Hematopoietic multipotent progenitor cell treated with erythropoietin and hydrocortisone succinate and interleukin-3 and kit ligand, for 17 days (in vitro differentiated cells): ENCODE results near the gene PLD4.
"Not testable (repeated sequence)": the region's sequence is repeated elsewhere in the genome, so short reads cannot be mapped to it uniquely, and the experiment has no call there.

Source experiments
- DNase-seq: peaks from one replicate; pipeline ENCODE4 v3.0.0-alpha.2; 2015; ENCODE audit warnings: low spot score

The PLD4 gene

DNA sequence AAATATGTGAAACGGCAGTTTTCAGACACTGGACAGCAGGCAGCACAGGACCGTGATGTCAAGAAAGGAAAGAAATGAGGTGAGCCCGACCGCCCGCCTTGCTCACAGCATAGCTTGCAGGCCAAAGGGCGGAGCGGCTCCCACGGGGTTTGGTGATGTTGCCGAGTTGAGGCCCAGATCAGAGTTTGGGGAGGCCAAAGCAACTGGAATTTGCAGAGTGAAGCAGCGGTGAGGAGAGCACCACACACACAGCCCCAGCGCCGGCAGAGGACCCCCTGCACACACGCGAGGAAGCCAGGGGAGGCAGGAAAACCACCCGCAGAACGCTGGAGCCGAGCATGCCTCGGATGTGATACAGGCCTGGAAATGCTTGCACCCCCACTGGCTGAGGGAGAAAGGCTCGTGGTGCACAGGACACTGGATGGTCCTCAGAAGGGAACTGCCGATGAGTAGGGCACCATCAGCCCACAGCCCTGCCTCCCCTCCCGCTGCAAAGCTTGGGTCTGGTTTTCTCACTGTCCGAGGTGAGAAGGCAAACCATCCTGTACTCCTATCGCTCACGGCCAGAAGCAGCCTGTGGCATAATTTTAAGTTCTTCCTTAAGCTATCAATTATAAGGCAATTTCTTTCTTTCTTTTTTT, 25.7 kb upstream of the PLD4 start:
- DNase-seq: no peak

DNA sequence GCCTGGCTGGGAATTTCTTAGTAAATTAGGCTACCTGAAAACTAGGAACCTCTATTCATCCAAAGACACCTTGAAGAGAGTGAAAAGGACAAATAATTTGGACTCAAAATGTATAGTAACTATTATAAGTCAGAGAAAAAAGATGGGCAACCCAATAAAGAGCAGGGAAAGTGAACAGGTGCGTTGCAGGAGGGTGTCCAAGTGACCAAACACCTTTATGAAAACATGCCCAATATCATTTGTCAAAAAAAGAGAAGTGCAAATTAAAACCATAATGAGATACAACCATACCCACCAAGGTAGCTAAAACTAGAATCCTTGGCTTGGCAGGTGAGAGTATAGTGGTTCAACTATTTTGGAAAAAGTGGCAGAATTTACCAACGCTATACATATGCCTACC, 24.9 kb upstream of the PLD4 start:
- no peak for DNase-seq

DNA sequence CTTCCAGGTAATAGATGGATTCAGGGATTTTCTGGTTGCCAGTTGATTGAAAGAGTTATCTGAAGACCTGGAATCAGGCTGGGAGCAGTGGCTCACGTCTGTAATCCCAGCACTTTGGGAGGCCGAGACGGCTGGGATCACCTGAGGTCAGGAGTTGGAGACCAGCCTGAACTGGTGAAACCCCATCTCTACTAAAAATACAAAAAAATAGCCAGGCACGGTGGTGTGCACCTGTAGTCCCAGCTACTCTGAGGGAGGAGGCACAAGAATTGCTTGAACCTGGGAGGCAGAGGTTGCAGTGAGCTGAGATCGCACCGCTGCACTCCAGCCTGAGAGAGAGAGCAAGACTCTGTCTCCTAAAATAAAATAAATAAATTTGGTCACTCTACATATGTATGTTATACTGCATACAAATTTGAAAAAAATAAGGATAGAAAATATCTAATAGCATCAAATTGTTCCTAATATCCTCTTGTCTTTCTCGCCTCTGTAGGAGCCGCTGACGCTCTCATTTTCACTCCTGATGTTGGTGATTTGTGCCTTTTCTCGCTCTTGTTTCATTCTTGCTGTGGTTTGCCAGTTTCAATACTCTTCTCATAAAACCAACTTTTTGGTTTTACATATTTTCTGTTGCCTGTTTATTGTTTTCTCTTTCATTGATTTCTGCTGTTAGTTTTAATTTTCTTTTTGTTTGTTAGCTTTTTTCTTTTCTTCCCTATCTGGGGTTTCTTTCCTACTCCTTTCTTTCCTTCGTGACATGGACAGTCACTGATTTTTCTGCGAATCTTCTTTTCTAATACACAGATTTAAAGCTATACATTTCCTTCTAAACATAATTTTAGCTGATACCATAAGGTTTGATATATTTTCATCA, 23.8 kb upstream of the PLD4 start:
- no peak for DNase-seq

- no peak for DNase-seq
Measured at GRCh38 chr14:104903990-104904389, 20.7 kb upstream of the PLD4 start.

GRCh38 chr14:104904650-104905578, 19.8 kb upstream of the PLD4 start:
- not testable (repeated sequence) for DNase-seq

DNA sequence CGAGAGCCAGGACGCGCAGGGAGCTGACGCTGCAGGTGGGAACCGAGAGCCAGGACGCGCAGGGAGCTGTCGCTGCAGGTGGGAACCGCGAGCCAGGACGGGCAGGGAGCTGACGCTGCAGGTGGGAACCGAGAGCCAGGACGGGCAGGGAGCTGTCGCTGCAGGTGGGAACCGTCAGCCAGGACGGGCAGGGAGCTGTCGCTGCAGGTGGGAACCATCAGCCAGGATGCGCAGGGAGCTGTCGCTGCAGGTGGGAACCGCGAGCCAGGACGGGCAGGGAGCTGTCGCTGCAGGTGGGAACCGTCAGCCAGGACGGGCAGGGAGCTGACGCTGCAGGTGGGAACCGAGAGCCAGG, 19.1 kb upstream of the PLD4 start:
- DNase-seq: not testable (repeated sequence)

GRCh38 chr14:104908303-104908702, 16.4 kb upstream of the PLD4 start:
- DNase-seq: no peak

GRCh38 chr14:104912053-104912452, 12.6 kb upstream of the PLD4 start:
- DNase-seq: no peak

DNA sequence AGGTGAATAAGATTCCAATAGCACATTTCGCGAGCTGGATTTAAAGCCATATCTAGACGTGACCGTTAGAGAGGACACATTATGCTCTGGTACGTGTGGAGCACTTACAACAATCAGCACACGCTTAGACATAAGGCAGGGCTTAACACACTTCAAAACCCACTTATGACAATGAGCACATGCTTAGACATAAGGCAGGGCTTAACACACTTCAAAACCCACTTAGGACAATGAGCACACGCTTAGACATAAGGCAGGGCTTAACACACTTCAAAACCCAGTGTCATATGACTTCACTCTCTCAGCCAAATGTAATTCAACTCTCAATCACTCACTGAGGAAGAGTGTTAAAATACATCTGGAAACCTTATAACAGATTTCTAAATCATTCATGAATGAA, 11.2 kb upstream of the PLD4 start:
- no peak for DNase-seq

GRCh38 chr14:104917116-104917515, 7.6 kb upstream of the PLD4 start:
- no peak for DNase-seq

GRCh38 chr14:104917993-104918392, 6.7 kb upstream of the PLD4 start:
- no peak for DNase-seq

- not testable (repeated sequence) for DNase-seq
Measured at GRCh38 chr14:104919152-104919992, 5.3 kb upstream of the PLD4 start.

DNA sequence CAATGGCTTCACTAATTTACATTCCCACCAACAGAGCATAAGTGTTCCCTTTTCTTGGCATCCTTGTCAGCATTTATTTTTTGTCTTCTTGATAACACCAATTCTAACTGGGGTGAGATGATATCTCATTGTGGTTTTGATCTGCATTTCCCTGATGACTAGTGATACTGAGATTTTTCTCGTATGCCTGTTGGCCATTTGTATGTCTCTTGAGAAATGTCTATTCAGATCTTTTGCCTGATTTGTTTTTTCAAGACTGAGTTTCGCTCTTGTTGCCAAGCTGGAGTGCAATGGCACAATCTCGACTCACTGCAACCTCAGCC, 4.7 kb upstream of the PLD4 start:
- DNase-seq: no peak

DNA sequence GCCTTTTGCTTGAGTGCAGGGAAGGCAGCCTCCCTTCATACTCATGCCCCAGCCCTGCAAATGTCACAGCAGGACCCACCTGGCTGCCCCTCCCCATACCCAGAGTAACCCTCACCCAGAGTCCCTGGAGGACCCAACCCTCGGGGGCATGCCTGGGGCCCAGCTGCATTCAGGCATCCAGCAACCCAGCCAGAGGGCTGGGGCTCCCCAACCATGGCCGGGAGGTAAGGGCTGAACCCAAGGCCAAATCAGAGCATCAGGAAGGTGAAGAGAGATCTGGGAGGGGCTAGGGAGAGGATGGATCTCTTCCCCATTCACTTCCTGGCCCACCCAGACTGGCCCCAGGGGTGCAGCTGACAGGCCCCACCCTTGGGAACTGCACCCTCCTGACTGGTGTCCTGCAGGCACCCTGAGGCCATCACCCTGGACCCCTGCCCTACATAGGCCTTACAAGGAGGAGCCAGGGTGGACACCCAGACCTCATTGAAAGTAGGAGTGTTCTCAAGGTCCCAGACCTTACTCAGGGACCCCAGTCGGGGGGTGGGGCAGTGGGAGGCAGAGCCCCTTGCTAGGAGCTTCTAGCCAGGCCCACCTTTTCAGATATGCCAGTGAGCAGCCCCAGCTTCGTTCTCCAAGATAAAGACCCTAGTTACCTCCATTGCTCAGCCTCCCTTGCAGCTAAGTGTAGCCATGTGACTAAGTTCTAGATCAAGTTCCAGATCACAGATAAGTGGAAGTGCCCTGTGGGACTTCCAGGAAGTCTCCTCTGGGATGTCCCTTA, 849 bp upstream of the PLD4 start:
- DNase-seq: no peak

DNA sequence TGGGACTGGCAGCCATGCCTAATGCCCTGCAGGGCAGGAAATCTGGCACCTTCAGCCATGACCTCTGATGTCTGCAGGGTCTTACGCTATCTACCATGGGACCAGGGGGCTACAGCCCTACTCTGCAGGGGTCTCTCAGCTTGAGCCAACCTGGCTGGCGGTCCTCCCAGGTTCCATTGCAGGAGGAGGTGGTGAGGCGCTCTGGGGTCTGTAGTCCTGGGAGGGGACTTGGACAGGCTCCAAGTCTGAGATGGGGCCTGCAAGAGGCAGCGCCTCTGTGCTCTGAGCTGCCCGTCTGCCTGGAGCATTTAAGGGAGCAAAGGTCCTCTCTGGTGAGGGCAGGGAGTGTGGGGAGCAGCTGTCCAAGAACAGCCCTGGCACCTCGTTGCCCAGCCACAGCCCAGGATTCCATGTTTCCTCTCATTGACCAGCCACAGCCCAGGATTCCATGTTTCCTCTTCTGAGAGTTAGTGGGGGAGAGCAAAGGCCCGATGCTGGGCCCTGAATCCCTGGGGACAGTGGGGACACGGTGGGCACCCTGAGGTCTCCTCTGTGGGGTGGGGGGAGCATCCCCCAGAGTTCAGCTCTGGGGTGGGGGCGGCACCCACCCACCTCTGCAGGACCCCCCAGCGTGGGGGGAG, 655 bp downstream of the PLD4 start:
- DNase-seq: no peak

GRCh38 chr14:104925855-104926609, 1.4 kb downstream of the PLD4 start:
- DNase-seq: no peak

GRCh38 chr14:104926619-104927431, 2.1 kb downstream of the PLD4 start:
- no peak for DNase-seq

DNA sequence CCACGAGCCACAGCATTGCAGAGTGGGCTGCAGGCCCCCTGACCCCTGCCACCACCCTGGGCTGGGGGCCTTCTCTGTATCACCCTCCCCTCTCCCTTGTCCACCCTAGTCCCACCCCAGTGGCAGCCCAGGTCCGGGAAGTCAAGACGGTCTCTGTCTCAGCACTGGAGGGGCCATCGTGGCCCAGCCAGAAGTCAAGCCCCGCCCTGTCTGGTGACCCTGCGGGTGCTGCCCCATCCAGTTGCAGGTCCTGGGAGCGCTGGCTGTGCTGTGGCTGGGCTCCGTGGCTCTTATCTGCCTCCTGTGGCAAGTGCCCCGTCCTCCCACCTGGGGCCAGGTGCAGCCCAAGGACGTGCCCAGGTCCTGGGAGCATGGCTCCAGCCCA, 2.7 kb downstream of the PLD4 start:
- no peak for DNase-seq

GRCh38 chr14:104927901-104928300, 3.2 kb downstream of the PLD4 start:
- no peak for DNase-seq
